Adrenal gland (tissue), 12 donors: ENCODE measurements around the gene DGCR8. TPM values are rescaled to one million over a fixed set of nuclear protein-coding genes. Genes with fewer than 3 reads are reported as not detected.

ENCODE experiments used
- DNase-seq, 7 donors: peaks; one replicate each; pipeline ENCODE4 v3.0.0-alpha.2; 2019 to 2020
- H3K27ac ChIP-seq, 5 donors: fragments of 200-600 bp; sonication (generic) in 4 of 5; 1 replicate in 3 of 5; 2 replicates in 2 of 5; pipeline versions ENCODE4 v1.5.1 to v1.8.0; 2016 to 2020; ENCODE audit warnings: mild to moderate bottlenecking in 1 of 5
- H3K27me3 ChIP-seq: fragments of 200-600 bp; 2 replicates; pipeline ENCODE4 v1.8.0; 2021
- H3K36me3 ChIP-seq, 2 donors: fragments of 200-600 bp; replicated peaks in 1 of 2; 1 replicate in 1 of 2; 2 replicates in 1 of 2; pipeline versions ENCODE4 v1.5.1 to v1.8.0; 2018 to 2022
- H3K4me1 ChIP-seq, 2 donors: fragments of 200-600 bp; replicated peaks in 1 of 2; 1 replicate in 1 of 2; 2 replicates in 1 of 2; pipeline versions ENCODE4 v1.5.1 to v1.8.0; 2018 to 2021
- H3K4me3 ChIP-seq, 4 donors: fragments of 200-600 bp; sonication (generic) in 3 of 4; one replicate each; pipeline ENCODE4 v1.5.1; 2016 to 2018
- H3K9me3 ChIP-seq, 3 donors: fragments of 200-600 bp; sonication (generic) in 1 of 3; replicated peaks in 1 of 3; 1 replicate in 2 of 3; 2 replicates in 1 of 3; pipeline versions ENCODE4 v1.5.1 to v1.8.0; 2016 to 2021
- POLR2A ChIP-seq, 2 donors: fragments of 450-650 bp; IDR thresholded peaks; one replicate each; pipeline ENCODE4 v1.6.1; 2017; ENCODE audit warnings: antibody characterized with exemption in 2 of 2, mild to moderate bottlenecking in 2 of 2, moderate library complexity in 1 of 2
- WGBS, 4 donors: extraction: QIAGEN DNeasy Blood & Tissue Kit in 2 of 4; methylation state at CpG; one replicate each; pipeline versions ENCODE4 v1.1.5 to v1.1.7; 2013 to 2017; 5-methylcytosine and 5-hydroxymethylcytosine counted together
- intact Hi-C, 2 donors: fragments of 100-400 bp; cut with DNase I; formaldehyde crosslinking; loops; one replicate each; pipeline versions ENCODE4 v1.14.1 to v1.15.0; 2022 to 2023
- polyA plus RNA-seq, 3 donors: library from polyadenylated mRNA; stranded (reverse); fragments of 200-250 nt in 2 of 3; fragments of 350-450 nt in 1 of 3; fragmentation: Illumina TruSeq in 1 of 3; extraction: RNeasy Lipid Tissue Mini Kit (QIAGEN cat#74804) in 1 of 3; gene quantifications; one replicate each; pipeline ENCODE4 v1.2.3, GENCODE V29; 2013 to 2014
- total RNA-seq, 9 donors: library from RNA; depleted of rRNA in 4 of 9; stranded (reverse); fragments of >200 nt in 4 of 9; fragments of 120-200 nt in 1 of 9; fragmentation: NEBNext Ultra II Directional in 1 of 9; extraction: Animal tissue kit (Norgen Biotek cat#: 25700) in 1 of 9; gene quantifications; one replicate each; pipeline versions ENCODE4 v1.1.0 to v1.2.4, GENCODE V29; 2013 to 2023
- TF ChIP-seq, protein P1 (sequence below), 6 experiments: fragments of 450-650 bp in 4 of 6; fragments of 200-600 bp in 2 of 6; sonication (generic) in 1 of 6; IDR thresholded peaks; 1 replicate in 5 of 6; 2 replicates in 1 of 6; pipeline versions ENCODE4 v1.5.1 to v1.8.0; 2016 to 2021; ENCODE audit warnings: antibody characterized with exemption in 6 of 6, mild to moderate bottlenecking in 2 of 6, moderate library complexity in 1 of 6
- donor health status: healthy with polysubstance abuse.
- donor health status: Bipolar disorder and iron deficiency.
- donor health status: DM: yes; HTN: yes; CAD: no.
- donor health status: DM: no; HTN: no; CAD: no.
- donor health status: DM: no; HTN: no; CAD: no.
- donor health status: DM: yes; HTN: yes; CAD: no.

The DGCR8 gene
- total and polyA plus RNA-seq, 12 donors: 7.2 to 32.2 (median 22.4) TPM

DNA sequence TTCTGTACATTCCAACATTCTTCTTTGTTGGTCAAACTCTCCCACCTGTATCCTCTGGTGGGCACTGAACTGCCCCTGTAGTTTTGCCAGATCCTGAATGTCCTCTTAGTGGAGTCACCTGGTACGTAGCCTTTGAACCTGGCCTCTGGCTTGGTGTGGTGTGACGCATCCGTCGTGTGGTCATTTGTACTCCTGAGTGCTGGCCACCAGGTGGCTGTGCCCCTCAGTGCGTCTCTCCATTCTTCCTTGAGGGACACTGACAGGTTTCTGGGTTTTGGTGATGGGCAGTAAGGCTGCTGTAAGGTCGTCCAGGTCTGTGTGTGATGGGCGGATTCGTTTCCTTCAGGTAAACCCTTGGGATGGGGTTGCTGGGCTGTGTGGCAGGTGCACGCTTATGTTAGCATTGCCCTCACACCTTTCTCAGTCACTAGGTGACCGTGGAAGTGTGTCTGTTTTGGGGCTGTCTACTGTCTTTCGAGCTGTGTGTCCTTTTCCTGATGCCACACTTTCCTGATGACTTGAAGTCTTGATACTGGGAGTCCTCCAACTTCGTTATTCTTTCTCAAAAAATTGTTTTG is 22.3 kb downstream of the DGCR8 start:
- Histone ChIP-seq H3K36me3 (peaks cover 0 to 87% of the 10 kb centered on the region in 2 donors), H3K27ac (no peak overlapping the region), H3K4me3 (no peak overlapping the region), H3K9me3 (no peaks in the 10 kb centered on the region), H3K4me1 (no peaks in the 10 kb centered on the region), H3K27me3 (no peaks in the 10 kb centered on the region)
- 90 to 97% (median 93%) methylated on average over 11 to 12 of the region's 12 CpGs for WGBS, 4 donors
- intact Hi-C loops: no loop called here
- peak in 1 of 7 donors; percentile 7 for DNase-seq
- TF ChIP-seq, protein P1, sequence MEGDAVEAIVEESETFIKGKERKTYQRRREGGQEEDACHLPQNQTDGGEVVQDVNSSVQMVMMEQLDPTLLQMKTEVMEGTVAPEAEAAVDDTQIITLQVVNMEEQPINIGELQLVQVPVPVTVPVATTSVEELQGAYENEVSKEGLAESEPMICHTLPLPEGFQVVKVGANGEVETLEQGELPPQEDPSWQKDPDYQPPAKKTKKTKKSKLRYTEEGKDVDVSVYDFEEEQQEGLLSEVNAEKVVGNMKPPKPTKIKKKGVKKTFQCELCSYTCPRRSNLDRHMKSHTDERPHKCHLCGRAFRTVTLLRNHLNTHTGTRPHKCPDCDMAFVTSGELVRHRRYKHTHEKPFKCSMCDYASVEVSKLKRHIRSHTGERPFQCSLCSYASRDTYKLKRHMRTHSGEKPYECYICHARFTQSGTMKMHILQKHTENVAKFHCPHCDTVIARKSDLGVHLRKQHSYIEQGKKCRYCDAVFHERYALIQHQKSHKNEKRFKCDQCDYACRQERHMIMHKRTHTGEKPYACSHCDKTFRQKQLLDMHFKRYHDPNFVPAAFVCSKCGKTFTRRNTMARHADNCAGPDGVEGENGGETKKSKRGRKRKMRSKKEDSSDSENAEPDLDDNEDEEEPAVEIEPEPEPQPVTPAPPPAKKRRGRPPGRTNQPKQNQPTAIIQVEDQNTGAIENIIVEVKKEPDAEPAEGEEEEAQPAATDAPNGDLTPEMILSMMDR (IDR thresholded peaks at IDR 0.05): no peak
- TF ChIP-seq POLR2A (IDR thresholded peaks at IDR 0.05): no peak

DNA sequence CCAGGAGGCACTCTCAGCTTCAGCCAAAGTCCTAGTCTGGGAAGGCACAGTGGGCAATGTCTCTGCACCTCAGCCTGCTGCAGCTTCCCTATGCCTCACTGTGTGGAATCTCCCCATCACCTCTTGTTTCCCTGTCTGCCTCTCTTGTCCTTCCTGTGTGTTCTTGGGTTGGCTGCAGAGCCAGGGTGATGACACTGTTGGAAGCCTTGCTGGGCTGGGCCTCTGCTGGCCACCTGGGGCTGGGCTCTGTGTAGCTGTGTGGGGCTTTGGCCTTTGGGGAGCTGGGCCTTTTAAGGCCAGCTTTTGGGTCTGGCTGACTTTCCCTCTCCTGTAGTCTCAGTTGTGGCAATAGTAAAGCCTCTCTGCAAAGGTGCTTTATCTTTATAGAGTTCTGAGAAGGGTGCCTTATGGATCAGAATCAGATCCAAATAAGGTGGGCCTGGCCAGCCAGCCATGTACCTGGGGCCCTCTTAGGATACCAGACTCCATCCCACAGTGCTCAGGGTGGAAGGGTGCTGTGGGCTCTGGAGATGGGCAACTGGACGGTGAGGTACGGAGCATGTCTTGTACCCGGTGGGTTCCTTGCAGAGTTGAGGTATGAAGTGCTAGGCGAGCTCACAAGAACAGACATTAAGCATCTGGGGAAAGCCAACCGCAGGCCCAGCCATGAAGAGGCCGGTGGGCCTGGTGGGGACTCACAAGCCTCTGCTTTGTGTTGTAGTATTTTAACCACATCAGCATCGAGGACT is 25.6 kb downstream of the DGCR8 start:
- TF ChIP-seq POLR2A (IDR thresholded peaks at IDR 0.05): no peak
- TF ChIP-seq, protein P1 (IDR thresholded peaks at IDR 0.05): no peak
- 92 to 100% (median 95%) methylated on average over 1 to 7 of the region's 7 CpGs for WGBS, 4 donors
- H3K36me3 ChIP-seq: peaks cover 0 to 90% of the 10 kb centered on the region in 2 donors

DNA sequence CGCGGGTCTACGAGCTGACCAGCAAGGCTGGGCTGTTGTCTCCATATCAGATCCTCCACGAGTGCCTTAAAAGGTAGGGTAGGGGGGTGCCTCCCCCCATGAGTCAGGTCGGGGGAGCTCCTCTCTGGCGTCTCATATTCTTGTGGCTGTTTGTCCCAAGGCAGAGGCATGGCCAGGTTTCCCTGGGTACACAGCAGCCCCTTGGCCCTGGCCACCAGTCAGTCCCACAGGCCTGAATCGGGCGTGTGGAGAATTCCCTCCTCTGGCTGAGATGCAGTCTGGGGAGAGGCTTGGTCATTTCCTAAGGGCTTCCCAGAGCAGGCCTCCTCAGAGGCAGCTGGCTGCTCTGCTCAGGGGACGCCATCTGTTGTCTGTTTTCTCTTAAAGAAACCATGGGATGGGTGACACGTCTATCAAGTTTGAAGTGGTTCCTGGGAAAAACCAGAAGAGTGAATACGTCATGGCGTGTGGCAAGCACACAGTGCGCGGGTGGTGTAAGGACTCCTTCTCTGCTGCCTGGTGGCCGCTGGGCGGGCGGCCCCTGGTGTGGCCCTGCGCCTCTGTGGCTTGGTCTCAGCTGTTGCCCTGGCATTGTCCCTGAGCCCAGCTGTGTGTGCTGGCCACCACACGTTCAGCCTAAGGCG is 26.3 kb downstream of the DGCR8 start:
- Histone ChIP-seq H3K27me3 (no peaks in the 10 kb centered on the region), H3K9me3 (no peaks in the 10 kb centered on the region), H3K36me3 (peaks cover 0 to 90% of the 10 kb centered on the region in 2 donors), H3K27ac (no peak overlapping the region), H3K4me3 (no peak overlapping the region), H3K4me1 (no peaks in the 10 kb centered on the region)
- intact Hi-C loops: loop anchor here in 1 of 2 donors (2.0 kb wide), 1 partner anchor 36 kb away; no protein-coding TSS in a partner anchor
- DNase-seq: no peak
- TF ChIP-seq POLR2A (IDR thresholded peaks at IDR 0.05): no peak
- TF ChIP-seq, protein P1 (IDR thresholded peaks at IDR 0.05): no peak
- WGBS, 4 donors: 86 to 96% (median 90%) methylated on average over 8 to 20 of the region's 20 CpGs

More for the DNA sequence above, 25.6 kb downstream of the DGCR8 start:
- no peak overlapping the region for H3K4me3 ChIP-seq
- H3K9me3 ChIP-seq: no peaks in the 10 kb centered on the region
- no peak overlapping the region for H3K27ac ChIP-seq
- intact Hi-C loops: loop anchor here in 1 of 2 donors (2.0 kb wide), 1 partner anchor 35 kb away; no protein-coding TSS in a partner anchor
- no peak for DNase-seq
- H3K27me3 ChIP-seq: no peaks in the 10 kb centered on the region
- H3K4me1 ChIP-seq: no peaks in the 10 kb centered on the region

DNA sequence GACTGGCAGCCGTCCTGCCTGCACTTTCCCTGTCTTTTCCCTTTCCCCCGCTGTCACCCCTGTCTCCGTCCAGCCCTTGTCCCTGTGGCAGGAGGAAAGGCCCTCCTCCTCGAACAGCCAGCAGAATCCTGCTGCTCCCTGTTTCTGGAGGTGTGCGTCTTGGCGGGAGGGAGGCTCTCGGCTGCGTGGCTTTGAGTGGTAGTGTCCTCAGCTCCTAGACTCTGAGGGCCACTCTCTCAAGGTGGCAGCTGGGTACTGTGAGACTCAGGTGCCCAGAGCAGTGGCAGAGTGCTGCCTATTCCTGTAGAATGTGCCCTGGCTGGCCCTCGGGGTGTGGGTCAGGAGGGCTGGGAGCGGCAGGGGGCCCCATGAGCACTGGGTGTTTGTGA is 26.8 kb downstream of the DGCR8 start:
- no peak overlapping the region for H3K27ac ChIP-seq
- no peak overlapping the region for H3K4me3 ChIP-seq
- peaks cover 0 to 88% of the 10 kb centered on the region in 2 donors for H3K36me3 ChIP-seq
- H3K4me1 ChIP-seq: no peaks in the 10 kb centered on the region
- no peak for DNase-seq
- intact Hi-C loops: loop anchor here in 1 of 2 donors (2.0 kb wide), 1 partner anchor 36 kb away; no protein-coding TSS in a partner anchor
- H3K9me3 ChIP-seq: no peaks in the 10 kb centered on the region
- WGBS, 4 donors: 90 to 96% (median 93%) methylated on average over 8 to 10 of the region's 10 CpGs
- no peak for TF ChIP-seq POLR2A (IDR thresholded peaks at IDR 0.05)
- TF ChIP-seq, protein P1 (IDR thresholded peaks at IDR 0.05): no peak
- H3K27me3 ChIP-seq: no peaks in the 10 kb centered on the region
